SKM-1 treated with dmso at 0.1 percent for 144 hours (cell line): ENCODE data around the gene SCGB1D1.
"Not testable (repeated sequence)": the region's sequence is repeated elsewhere in the genome, so short reads cannot be mapped to it uniquely, and the experiment has no call there.

Experiments used
- DNase-seq: peaks from one replicate; lab custom pipeline; 2025; ENCODE audit not compliant: unreplicated experiment; lab: John Stamatoyannopoulos, UW

Gene SCGB1D1

GRCh38 chr11:62157603-62158002, 32.4 kb upstream of the SCGB1D1 start:
- no peak for DNase-seq

GRCh38 chr11:62166371-62166770, 23.6 kb upstream of the SCGB1D1 start:
- DNase-seq, result no peak

GRCh38 chr11:62169448-62169847, 20.6 kb upstream of the SCGB1D1 start:
- no peak for DNase-seq

GRCh38 chr11:62169935-62170334, 20.1 kb upstream of the SCGB1D1 start:
- no peak for DNase-seq

- peak; percentile 80 for DNase-seq
Measured at GRCh38 chr11:62171261-62171723, 18.7 kb upstream of the SCGB1D1 start.

- no peak for DNase-seq
Measured at GRCh38 chr11:62172294-62172693, 17.7 kb upstream of the SCGB1D1 start.

- no peak for DNase-seq
Measured at GRCh38 chr11:62176766-62177165, 13.2 kb upstream of the SCGB1D1 start.

- DNase-seq, result no peak
Measured at GRCh38 chr11:62179995-62180394, 10.0 kb upstream of the SCGB1D1 start.

- no peak for DNase-seq
Measured at GRCh38 chr11:62181097-62181496, 8.9 kb upstream of the SCGB1D1 start.

- no peak for DNase-seq
Measured at GRCh38 chr11:62182147-62182891, 7.7 kb upstream of the SCGB1D1 start.

- no peak for DNase-seq
Measured at GRCh38 chr11:62186195-62186594, 3.8 kb upstream of the SCGB1D1 start.

- no peak for DNase-seq
Measured at GRCh38 chr11:62193952-62194351, 3.9 kb downstream of the SCGB1D1 start.

- not testable (repeated sequence) for DNase-seq
Measured at GRCh38 chr11:62195010-62195409, 5.0 kb downstream of the SCGB1D1 start.

GRCh38 chr11:62195945-62196344, 5.9 kb downstream of the SCGB1D1 start:
- no peak for DNase-seq

GRCh38 chr11:62197400-62197799, 7.4 kb downstream of the SCGB1D1 start:
- not testable (repeated sequence) for DNase-seq

GRCh38 chr11:62201376-62201775, 11.4 kb downstream of the SCGB1D1 start:
- no peak for DNase-seq

GRCh38 chr11:62202910-62203309, 12.9 kb downstream of the SCGB1D1 start:
- no peak for DNase-seq

- no peak for DNase-seq
Measured at GRCh38 chr11:62204430-62204829, 14.4 kb downstream of the SCGB1D1 start.

GRCh38 chr11:62205441-62205840, 15.4 kb downstream of the SCGB1D1 start:
- DNase-seq, result no peak

GRCh38 chr11:62206276-62207066, 16.5 kb downstream of the SCGB1D1 start:
- DNase-seq, result not testable (repeated sequence)

GRCh38 chr11:62208785-62209144, 18.7 kb downstream of the SCGB1D1 start:
- DNase-seq, result no peak

GRCh38 chr11:62217191-62217748, 27.3 kb downstream of the SCGB1D1 start:
- no peak for DNase-seq
